HepG2 (cell line): ENCODE results near the gene METRNL. TPM values are rescaled to one million over a fixed set of nuclear protein-coding genes. Genes with fewer than 3 reads are reported as not detected.

ENCODE experiments used
- ATAC-seq: fragments of 200-7000 bp; cut with Tn5 transposase; 3 replicates; pipeline ENCODE4 v1.9.1; 2020; ENCODE audit warnings: mild to moderate bottlenecking, moderate library complexity
- BruUV-seq: library from RNA; stranded (reverse); fragments of 400-500 nt; replicated peaks from 2 replicates; lab custom pipeline; 2021; lab: Mats Ljungman, UMichigan
- CTCF ChIA-PET: fragments of 300-600 bp; formaldehyde crosslinking; extraction: SDS; loops from one replicate; lab custom pipeline; 2021; ENCODE audit warnings: low total read pairs, inconsistent platforms, low intra/inter-chr PET ratio; lab: Yijun Ruan, JAX
- POLR2A ChIA-PET: fragments of 350-600 bp; sonication (Branson Sonifier 250); formaldehyde crosslinking; loops from one replicate; lab custom pipeline; 2020; ENCODE audit warnings: antibody characterized with exemption, inconsistent platforms; lab: Yijun Ruan, JAX
- DNase-seq: peaks from one replicate; pipeline ENCODE4 v3.0.0-alpha.2; 2015; ENCODE audit warnings: low spot score
- FAIRE-seq: peaks from 3 replicates; lab custom pipeline; 2011; peaks lifted over from hg19 to GRCh38; lab: Jason Lieb, UNC
- H2AFZ ChIP-seq: one replicate; pipeline ENCODE4 v1.6.1; 2011; ENCODE audit warnings: low read length, inconsistent platforms
- H3K27ac ChIP-seq: fragments of 300-600 bp; 3 replicates; pipeline ENCODE4 v1.8.0; 2011; ENCODE audit warnings: mixed run types, mild to moderate bottlenecking, mixed read lengths, low read length, inconsistent platforms; ENCODE audit not compliant: insufficient read depth; ENCODE audit errors: extremely low read length
- H3K27me3 ChIP-seq, 2 experiments: fragments of 200-600 bp in 1 of 2; 2 replicates in 1 of 2; 3 replicates in 1 of 2; pipeline versions ENCODE4 v1.6.0 to v1.8.0; 2011; ENCODE audit warnings: low read length in 2 of 2, mild to moderate bottlenecking in 2 of 2, moderate library complexity in 2 of 2, inconsistent platforms in 1 of 2; ENCODE audit not compliant: insufficient read depth in 2 of 2, control insufficient read depth in 1 of 2
- H3K36me3 ChIP-seq, 2 experiments: fragments of 200-600 bp in 1 of 2; replicated peaks in 1 of 2; 2 replicates in 1 of 2; 3 replicates in 1 of 2; pipeline versions ENCODE4 v1.5.1 to v1.8.0; 2011; ENCODE audit warnings: low read length in 2 of 2, inconsistent platforms in 1 of 2; ENCODE audit not compliant: insufficient read depth in 2 of 2, control insufficient read depth in 1 of 2
- H3K4me1 ChIP-seq: 2 replicates; pipeline ENCODE4 v1.5.1; 2012; ENCODE audit warnings: low read length, inconsistent platforms; ENCODE audit not compliant: insufficient read depth
- H3K4me2 ChIP-seq: 2 replicates; pipeline ENCODE4 v1.6.0; 2011; ENCODE audit warnings: low read depth, low read length, inconsistent platforms
- H3K4me3 ChIP-seq, 3 experiments: fragments of 200-600 bp in 1 of 3; sonication (generic), shearing (Covaris generic) in 1 of 3; replicated peaks in 1 of 3; 2 replicates each; pipeline ENCODE4 v1.5.1; 2011 to 2016; ENCODE audit warnings: low read length in 3 of 3, inconsistent platforms in 2 of 3, low read depth in 2 of 3, mild to moderate bottlenecking in 2 of 3, control low read depth in 1 of 3, mixed read lengths in 1 of 3; ENCODE audit not compliant: insufficient read depth in 1 of 3
- H3K79me2 ChIP-seq: one replicate; pipeline ENCODE4 v1.6.1; 2011; ENCODE audit warnings: low read length, inconsistent platforms; ENCODE audit not compliant: insufficient read depth
- H3K9ac ChIP-seq: 2 replicates; pipeline ENCODE4 v1.6.0; 2011; ENCODE audit warnings: mild to moderate bottlenecking, low read depth, low read length, inconsistent platforms; ENCODE audit not compliant: insufficient read depth
- H3K9me3 ChIP-seq: 2 replicates; pipeline ENCODE4 v1.5.1; 2012; ENCODE audit warnings: mild to moderate bottlenecking, low read length
- H4K20me1 ChIP-seq: 2 replicates; pipeline ENCODE4 v1.6.0; 2011; ENCODE audit warnings: inconsistent platforms, mild to moderate bottlenecking, low read length, moderate library complexity; ENCODE audit not compliant: insufficient read depth
- GMEB2 ChIP-seq: IDR thresholded peaks from 2 replicates; pipeline ENCODE4 v1.6.1; 2016; ENCODE audit warnings: missing biosample characterization, missing genetic modification reagents, low read depth
- HHEX ChIP-seq: IDR thresholded peaks from 2 replicates; pipeline ENCODE4 v1.6.1; 2016; ENCODE audit warnings: control low read depth
- HNRNPLL ChIP-seq: fragments of 200-400 bp; formaldehyde crosslinking; IDR thresholded peaks from 2 replicates; pipeline ENCODE4 v1.6.1; 2017; ENCODE audit warnings: mild to moderate bottlenecking, low read depth, low read length; ENCODE audit not compliant: poor library complexity, severe bottlenecking
- KLF13 ChIP-seq: sonication (generic); formaldehyde crosslinking; IDR thresholded peaks from 2 replicates; pipeline ENCODE4 v1.4.0; 2020; ENCODE audit warnings: mild to moderate bottlenecking, missing genetic modification reagents
- NCOA2 ChIP-seq: sonication (generic); formaldehyde crosslinking; IDR thresholded peaks from 2 replicates; pipeline ENCODE4 v1.8.0; 2022; ENCODE audit warnings: inconsistent platforms
- POGZ ChIP-seq: sonication (generic); formaldehyde crosslinking; IDR thresholded peaks from 2 replicates; pipeline ENCODE4 v1.4.0; 2020; ENCODE audit warnings: mild to moderate bottlenecking, missing genetic modification reagents
- ZBTB20 ChIP-seq: sonication (generic); formaldehyde crosslinking; IDR thresholded peaks from 2 replicates; pipeline ENCODE4 v1.8.1; 2023; ENCODE audit warnings: missing genetic modification reagents, low read depth, mild to moderate bottlenecking, borderline replicate concordance
- ZMYM3 ChIP-seq: sonication (generic); formaldehyde crosslinking; IDR thresholded peaks from 2 replicates; pipeline ENCODE4 v1.5.1; 2020; ENCODE audit warnings: mild to moderate bottlenecking, missing genetic modification reagents
- ZNF740 ChIP-seq: sonication (generic); formaldehyde crosslinking; IDR thresholded peaks from 2 replicates; pipeline ENCODE4 v1.4.0; 2020; ENCODE audit warnings: missing genetic modification reagents
- WGBS: methylation state at CpG from one replicate; pipeline ENCODE4 v1.1.6; 2017; ENCODE audit warnings: low lambda C conversion rate; 5-methylcytosine and 5-hydroxymethylcytosine counted together
- in situ Hi-C: cut with HindIII; loops from 2 replicates; pipeline ENCODE4 v1.10.0; 2017; ENCODE audit warnings: low pct_unique_long_range_greater_than_20kb; ENCODE audit not compliant: extremely low pct_ligation_motif_present
- intact Hi-C: fragments of 100-400 bp; cut with micrococcal nuclease; formaldehyde crosslinking; loops from one replicate; pipeline ENCODE4 v1.10.0; 2022; ENCODE audit not compliant: unreplicated experiment
- polyA plus RNA-seq, 8 experiments: library from polyadenylated mRNA; depleted of rRNA in 3 of 8; stranded (reverse) in 7 of 8; unstranded in 1 of 8; fragments of >200 nt; fragmentation: Illumina TruSeq in 4 of 8; extraction: Trizol in 4 of 8; gene quantifications; 2 replicates each; pipeline versions ENCODE4 v1.2.1 to v1.2.3, GENCODE V29; 2011 to 2016; ENCODE audit warnings: low read depth in 4 of 8, missing spikeins in 1 of 8, mixed read lengths in 1 of 8; ENCODE audit not compliant: insufficient read depth in 1 of 8
- total RNA-seq, 5 experiments: library from RNA; depleted of rRNA; stranded (reverse); fragments of >200 nt; fragmentation: Illumina TruSeq; extraction: Trizol; gene quantifications; 2 replicates each; pipeline ENCODE4 v1.2.3, GENCODE V29; 2016; ENCODE audit warnings: low read depth in 1 of 5

METRNL gene
- total and polyA plus RNA-seq, 2 of the 13 experiments (the other 11 are each of a cell fraction or from before 2014, with no cell fraction given): 0.66 to 0.84 TPM

- Histone ChIP-seq H2AFZ (no peak overlapping the region), H3K4me2 (no peak overlapping the region), H3K4me3 (no peak overlapping the region), H4K20me1 (no peaks in the 10 kb centered on the region; the same call in 1 of the 2 replicates), H3K27me3 (peaks cover 29 to 89% of the 10 kb centered on the region in 2 experiments), H3K9ac (no peak overlapping the region), H3K9me3 (no peaks in the 10 kb centered on the region), H3K36me3 (no peaks in the 10 kb centered on the region), H3K79me2 (no peaks in the 10 kb centered on the region)
- in situ Hi-C loops: no loop called here
- DNase-seq (no peak), FAIRE-seq (no peak), ATAC-seq (no peak)
- ChIA-PET CTCF (no interaction called here), POLR2A (no interaction called here)
- intact Hi-C loops: no loop called here
- 76% methylated on average over 22 of the region's 29 CpGs for WGBS
- BruUV-seq: no TSS peak
- TF ChIP-seq GMEB2 (CRISPR knock-in tag) (no peak), ZNF740 (CRISPR knock-in tag) (no peak), POGZ (CRISPR knock-in tag) (no peak), KLF13 (CRISPR knock-in tag) (no peak), HNRNPLL (no peak), HHEX (CRISPR knock-in tag) (no peak), ZMYM3 (CRISPR knock-in tag) (no peak), NCOA2 (no peak), ZBTB20 (CRISPR knock-in tag) (no peak)
- TF ChIP-seq, all 625 proteins: peak for 0
- H3K4me1 ChIP-seq: no peaks in the 10 kb centered on the region
- H3K27ac ChIP-seq: no peak overlapping the region
Measured at GRCh38 chr17:83067071-83067717, 12.2 kb upstream of the METRNL start.
